ENCODE data around the gene SIGLECL1. TPM values are rescaled to one million over a fixed set of nuclear protein-coding genes. Genes with fewer than 3 reads are reported as not detected.

Gene SIGLECL1
- polyA plus RNA-seq, 4 donors: not detected

DNA sequence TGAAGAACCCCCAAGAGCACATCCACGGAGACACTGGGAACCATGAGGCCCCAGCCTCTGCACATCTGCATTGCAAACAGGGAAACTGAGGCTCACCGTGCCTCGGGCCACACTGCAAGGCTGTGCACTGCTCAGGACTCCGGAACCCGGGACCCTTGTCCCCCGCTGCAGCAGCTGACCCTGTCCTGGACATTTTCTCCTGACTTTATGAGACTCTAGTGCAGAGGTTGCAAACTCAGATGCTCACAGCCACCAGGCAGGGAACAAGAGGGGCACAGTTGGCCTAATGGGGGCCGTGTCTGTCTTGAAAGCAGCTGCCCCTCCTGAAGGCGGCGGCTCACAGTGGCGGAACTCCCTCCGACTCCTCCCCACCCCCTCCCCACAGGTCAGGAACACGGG lies 44.1 kb downstream of the SIGLECL1 start:
- no peak for DNase-seq (ENCODE audit: low read depth in 4 of 4, low spot score in 3 of 4)

- no peak for DNase-seq (ENCODE audit: low read depth in 4 of 4, low spot score in 3 of 4)
Measured at GRCh38 chr19:51295382-51296126, 44.7 kb downstream of the SIGLECL1 start.

DNA sequence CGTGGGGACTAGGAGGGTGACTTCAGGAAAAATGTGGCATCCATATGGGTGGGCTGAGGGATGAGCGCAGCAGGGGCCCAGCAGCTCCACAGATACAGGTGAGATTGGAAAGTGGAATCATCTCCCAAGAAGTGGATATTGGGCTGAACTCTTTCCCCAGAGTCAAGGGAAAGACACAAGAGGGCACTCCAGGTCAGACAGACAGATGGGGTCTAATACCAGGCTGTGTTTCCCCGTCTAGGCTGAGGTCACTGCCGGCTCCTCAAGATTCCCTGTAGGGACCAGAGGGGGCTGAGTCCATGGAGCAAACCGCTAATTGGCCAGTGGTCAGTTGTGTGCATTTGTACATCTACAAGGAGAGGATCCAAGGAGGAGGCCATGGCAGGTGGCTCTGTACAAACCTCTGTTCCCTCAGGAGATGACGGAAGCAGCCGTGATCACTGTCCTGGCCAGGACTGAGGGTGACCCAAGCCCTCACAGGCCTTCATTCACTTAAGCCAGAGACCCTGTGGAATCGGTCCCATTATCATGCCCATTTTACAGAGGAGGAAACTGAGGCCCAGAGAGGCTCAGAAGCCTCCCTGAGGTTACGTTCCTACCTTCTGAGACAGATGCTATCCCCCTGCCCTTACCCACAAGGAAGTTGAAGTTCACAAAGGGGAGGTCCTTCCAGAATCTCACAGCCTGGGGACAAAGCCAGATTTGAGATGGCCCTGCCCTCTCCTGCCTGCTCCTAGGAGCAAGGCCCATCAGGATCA lies 45.6 kb downstream of the SIGLECL1 start:
- DNase-seq (ENCODE audit: low read depth in 4 of 4, low spot score in 3 of 4): no peak

DNA sequence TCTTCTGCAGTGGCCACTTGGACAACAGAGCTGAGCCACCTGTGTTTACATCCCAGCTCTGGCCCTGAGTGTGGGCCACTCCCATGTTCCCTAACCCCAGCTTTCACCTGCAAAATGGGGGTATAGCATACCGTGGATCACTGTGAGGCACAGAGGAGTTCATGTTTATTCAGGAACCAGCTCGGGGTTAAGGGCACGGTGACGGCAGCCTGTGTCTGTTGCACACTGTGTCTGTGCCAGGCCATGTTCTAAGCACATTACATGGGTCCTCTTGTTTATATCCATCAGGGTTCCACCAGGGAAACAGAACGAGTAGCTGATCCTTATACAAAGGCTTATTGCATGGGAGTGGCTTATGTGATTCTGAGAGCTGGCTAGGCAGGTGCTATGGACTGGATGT lies 46.5 kb downstream of the SIGLECL1 start:
- no peak for DNase-seq (ENCODE audit: low read depth in 4 of 4, low spot score in 3 of 4)

- no peak for DNase-seq (ENCODE audit: low read depth in 4 of 4, low spot score in 3 of 4)
Measured at GRCh38 chr19:51301266-51301665, 50.4 kb downstream of the SIGLECL1 start.

DNA sequence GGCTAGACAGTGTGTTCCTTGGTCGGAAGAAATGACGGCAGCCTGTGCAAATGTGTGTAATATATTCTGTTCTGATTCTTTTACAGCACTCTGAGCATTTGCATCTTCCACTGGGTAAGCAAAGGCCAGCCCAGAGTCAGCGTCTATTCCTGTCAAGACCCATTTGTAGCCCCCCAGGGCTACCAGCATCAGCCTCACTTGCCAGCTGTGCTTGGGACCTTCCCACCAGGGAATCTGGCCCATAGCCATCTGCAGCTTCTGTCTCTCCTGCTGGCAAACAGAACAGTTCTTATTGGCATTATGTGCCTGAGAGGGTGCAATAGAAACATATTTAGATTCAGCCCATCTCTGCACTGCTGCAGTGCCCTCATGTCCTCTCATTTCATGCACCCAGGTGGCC lies 54.6 kb downstream of the SIGLECL1 start:
- no peak for DNase-seq (ENCODE audit: low read depth in 4 of 4, low spot score in 3 of 4)

DNA sequence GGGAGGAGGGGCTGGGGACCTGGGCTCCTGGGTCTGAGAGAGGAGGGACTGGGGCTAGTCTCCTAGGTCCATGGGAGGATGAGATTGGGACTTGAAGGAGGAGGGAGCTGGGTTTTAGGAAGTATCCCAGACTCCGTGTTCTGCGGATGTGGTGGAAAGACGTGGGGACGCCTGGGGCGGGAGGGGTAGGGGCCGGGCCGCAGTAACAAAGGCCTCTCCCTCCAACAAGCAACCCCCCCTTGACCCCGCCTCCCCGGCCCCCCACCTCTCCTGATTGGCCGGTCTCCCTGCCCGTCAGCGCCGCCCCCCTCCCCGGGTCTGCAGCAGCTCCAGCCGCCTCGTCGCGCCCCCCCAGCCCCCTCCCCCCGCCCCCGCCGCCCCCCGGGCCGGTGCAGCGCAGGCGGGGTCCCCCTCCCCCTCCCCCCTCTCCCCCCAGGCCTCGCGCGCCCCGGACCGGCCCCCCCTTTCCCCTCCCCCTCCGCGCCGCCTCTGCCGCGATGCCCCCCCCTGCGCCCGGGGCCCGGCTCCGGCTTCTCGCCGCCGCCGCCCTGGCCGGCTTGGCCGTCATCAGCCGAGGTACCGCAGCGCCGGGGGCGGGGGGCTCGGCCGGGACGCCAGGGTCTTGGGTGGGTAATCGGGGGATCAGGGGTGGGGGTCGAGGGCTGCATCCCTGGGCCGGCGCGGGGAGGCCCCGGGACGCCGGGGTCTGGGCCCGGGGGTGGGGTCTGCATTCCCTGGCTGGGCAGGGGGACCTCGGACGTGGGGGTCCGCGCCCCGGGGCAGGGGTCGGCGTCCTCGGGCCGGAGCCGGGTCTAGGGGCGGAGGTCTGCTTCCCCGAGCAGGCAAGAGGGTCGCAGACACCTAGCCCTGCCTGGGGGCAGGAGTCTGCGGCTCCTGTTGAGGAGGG lies 60.7 kb downstream of the SIGLECL1 start, which contains the start of gene IGLON5:
Gene IGLON5 (plus strand): TSS at position 294 of the 907 bp plus-strand sequence. CDS start 204 bp downstream, at position 498.
- DNase-seq (ENCODE audit: low read depth in 4 of 4, low spot score in 3 of 4): no peak

- no peak for DNase-seq (ENCODE audit: low read depth in 4 of 4, low spot score in 3 of 4)
Measured at GRCh38 chr19:51316688-51317087, 65.8 kb downstream of the SIGLECL1 start.

DNA sequence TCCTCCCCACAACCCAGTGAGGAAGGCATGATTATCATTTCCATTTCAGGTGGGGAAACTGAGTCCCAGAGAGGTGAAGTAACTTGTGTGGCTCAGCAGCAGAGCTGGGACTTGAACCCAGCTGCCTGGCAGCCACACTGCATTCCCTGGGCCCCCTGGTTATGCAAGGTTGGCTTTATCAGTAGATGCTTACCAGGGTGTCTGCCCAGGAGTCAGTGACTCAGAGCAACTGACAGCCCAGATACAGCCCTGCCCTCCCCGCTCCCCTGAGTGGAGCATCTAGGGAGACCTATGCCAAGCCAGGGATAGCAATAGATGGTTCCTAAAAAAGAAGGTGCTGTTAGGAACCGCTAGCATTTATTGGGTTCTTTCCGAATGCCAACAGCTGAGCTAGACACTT lies 66.5 kb downstream of the SIGLECL1 start:
- no peak for DNase-seq (ENCODE audit: low read depth in 4 of 4, low spot score in 3 of 4)

- no peak for DNase-seq (ENCODE audit: low read depth in 4 of 4, low spot score in 3 of 4)
Measured at GRCh38 chr19:51317968-51318367, 67.1 kb downstream of the SIGLECL1 start.

Other genes starting within 250 kb of the SIGLECL1 start
- 10 to 100 TPM in 1 of 4 donors, 1 to 10 TPM in 3; 1.4 to 39.7 (median 3.3) TPM for gene KLK8, start 249.5 kb upstream of the SIGLECL1 start, polyA plus RNA-seq (ENCODE audit: insufficient read length in 4 of 4)
- gene KLK10, start 231.4 kb upstream of the SIGLECL1 start, polyA plus RNA-seq (ENCODE audit: insufficient read length in 4 of 4): 1 to 10 TPM in 1 of 4 donors, under 1 TPM in 3; 0.20 to 6.1 (median 0.42) TPM
- gene KLK11, start 224.5 kb upstream of the SIGLECL1 start, polyA plus RNA-seq (ENCODE audit: insufficient read length in 4 of 4): 1 to 10 TPM in 1 of 4 donors, under 1 TPM in 3; 0.40 to 1.1 (median 0.46) TPM
- gene KLK12, start 216.1 kb upstream of the SIGLECL1 start, polyA plus RNA-seq (ENCODE audit: insufficient read length in 4 of 4): not detected
- under 1 TPM; 0.31 to 0.74 (median 0.68) TPM for gene KLK13, start 186.0 kb upstream of the SIGLECL1 start, polyA plus RNA-seq (ENCODE audit: insufficient read length in 4 of 4)
- under 1 TPM; 0.14 to 0.67 (median 0.37) TPM for gene KLK14, start 168.2 kb upstream of the SIGLECL1 start, polyA plus RNA-seq (ENCODE audit: insufficient read length in 4 of 4)
- 1 to 10 TPM; 1.7 to 4.4 (median 2.6) TPM for gene CTU1, start 142.7 kb upstream of the SIGLECL1 start, polyA plus RNA-seq (ENCODE audit: insufficient read length in 4 of 4)
- 1 to 10 TPM; 1.2 to 1.8 (median 1.5) TPM for gene SIGLEC9, start 126.2 kb upstream of the SIGLECL1 start, polyA plus RNA-seq (ENCODE audit: insufficient read length in 4 of 4)
- gene SIGLEC7, start 108.8 kb upstream of the SIGLECL1 start, polyA plus RNA-seq (ENCODE audit: insufficient read length in 4 of 4): under 1 TPM; 0.47 to 0.79 (median 0.59) TPM
- gene CD33, start 26.0 kb upstream of the SIGLECL1 start, polyA plus RNA-seq (ENCODE audit: insufficient read length in 4 of 4): 1 to 10 TPM; 1.4 to 3.7 (median 1.9) TPM
- 1 to 10 TPM; 2.8 to 9.8 (median 3.9) TPM for gene IGLON5, start 60.6 kb downstream of the SIGLECL1 start, polyA plus RNA-seq (ENCODE audit: insufficient read length in 4 of 4)
- gene VSIG10L, start 91.1 kb downstream of the SIGLECL1 start, polyA plus RNA-seq (ENCODE audit: insufficient read length in 4 of 4): 1 to 10 TPM; 4.2 to 5.2 (median 4.8) TPM
- gene ETFB, start 115.3 kb downstream of the SIGLECL1 start, polyA plus RNA-seq (ENCODE audit: insufficient read length in 4 of 4): 100 to 1,000 TPM in 2 of 4 donors, 10 to 100 TPM in 2; 45.4 to 143 (median 111) TPM
- 1 to 10 TPM; 1.6 to 3.5 (median 1.9) TPM for gene CLDND2, start 117.9 kb downstream of the SIGLECL1 start, polyA plus RNA-seq (ENCODE audit: insufficient read length in 4 of 4)
- 1 to 10 TPM in 3 of 4 donors, under 1 TPM in 1; 0.86 to 3.4 (median 2.0) TPM for gene NKG7, start 121.6 kb downstream of the SIGLECL1 start, polyA plus RNA-seq (ENCODE audit: insufficient read length in 4 of 4)
- under 1 TPM; 0.44 to 0.70 (median 0.66) TPM for gene LIM2, start 136.9 kb downstream of the SIGLECL1 start, polyA plus RNA-seq (ENCODE audit: insufficient read length in 4 of 4)
- under 1 TPM in 3 of 4 donors, not detected in 1; 0.13 to 0.50 (median 0.46) TPM for gene C19orf84, start 139.5 kb downstream of the SIGLECL1 start, polyA plus RNA-seq (ENCODE audit: insufficient read length in 4 of 4)
- gene SIGLEC10, start 166.6 kb downstream of the SIGLECL1 start, polyA plus RNA-seq (ENCODE audit: insufficient read length in 4 of 4): 1 to 10 TPM in 2 of 4 donors, under 1 TPM in 2; 0.66 to 2.0 (median 1.2) TPM
- gene SIGLEC8, start 207.4 kb downstream of the SIGLECL1 start, polyA plus RNA-seq (ENCODE audit: insufficient read length in 4 of 4): under 1 TPM in 1 of 4 donors, not detected in 3; 0.08 TPM
- not detected for gene CEACAM18, start 227.5 kb downstream of the SIGLECL1 start, polyA plus RNA-seq (ENCODE audit: insufficient read length in 4 of 4)

Measured in left renal pelvis (tissue), 4 donors.